Tibial nerve (tissue), 4 donors: ENCODE results near the gene CDSN.

ENCODE experiments used
- CTCF ChIP-seq, 5 experiments: fragments of 200-600 bp in 3 of 5; fragments of 450-650 bp in 2 of 5; sonication (generic) in 3 of 5; IDR thresholded peaks; one replicate each; pipeline ENCODE4 v1.5.1; 2016 to 2019; ENCODE audit warnings: antibody characterized with exemption in 5 of 5, mild to moderate bottlenecking in 3 of 5, moderate library complexity in 2 of 5
- EP300 ChIP-seq, 2 donors: sonication (generic); formaldehyde crosslinking; IDR thresholded peaks; one replicate each; pipeline ENCODE4 v1.6.1; 2017; ENCODE audit warnings: antibody characterized with exemption in 2 of 2, mild to moderate bottlenecking in 1 of 2
- POLR2A ChIP-seq, 2 donors: fragments of 450-650 bp; IDR thresholded peaks; one replicate each; pipeline ENCODE4 v1.6.1; 2017; ENCODE audit warnings: antibody characterized with exemption in 2 of 2, mild to moderate bottlenecking in 2 of 2, moderate library complexity in 2 of 2

GRCh38 chr6:31157513-31158139 is 37.4 kb upstream of the CDSN start, which contains the start of gene CCHCR1:
- no peak for TF ChIP-seq CTCF (IDR thresholded peaks at IDR 0.05)
- no peak for TF ChIP-seq POLR2A (IDR thresholded peaks at IDR 0.05)
- no peak for TF ChIP-seq EP300 (IDR thresholded peaks at IDR 0.05)
